ENCODE results near the gene STOX2. TPM values are rescaled to one million over a fixed set of nuclear protein-coding genes. Genes with fewer than 3 reads are reported as not detected.
A peak's percentile ranks its signal among the peaks of the same experiment; 100 is the strongest.

STOX2 gene
- total and polyA plus RNA-seq, 2 of the 8 experiments (the other 6 are each of a cell fraction or from before 2014, with no cell fraction given) = 5.5 to 20.0 TPM

DNA sequence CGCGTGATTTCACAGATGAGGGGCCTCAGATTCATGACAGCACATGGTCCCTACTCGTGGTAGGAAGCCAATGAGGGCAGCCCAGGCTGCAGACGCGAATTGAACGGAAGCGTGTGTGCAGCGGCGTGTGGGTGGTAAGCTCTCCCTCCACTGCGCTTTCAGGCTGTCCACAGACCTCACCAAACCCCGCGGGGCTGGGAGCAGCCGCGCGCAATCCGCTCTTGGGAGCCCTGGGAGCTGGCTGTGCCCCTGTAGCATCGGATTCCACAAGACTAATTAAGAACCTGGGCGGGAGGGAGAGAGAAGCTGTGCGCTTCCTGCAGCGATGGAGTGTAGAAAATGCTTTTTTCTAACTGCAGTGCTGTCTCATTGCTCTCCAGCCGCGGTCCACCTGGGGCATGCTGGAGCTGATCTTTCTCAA lies 134.9 kb downstream of the STOX2 start:
- peak overlapping the region in 3 of 4 experiments; percentile 5 to 52 (median 16); a peak in 4 of 8 replicates for H3K4me3 ChIP-seq (ENCODE audit: extremely low read depth in 1 of 4, insufficient read depth in 2 of 4, low read depth in 3 of 4, low read length in 4 of 4)
- no peak overlapping the region for H3K56ac ChIP-seq (replicated peaks; ENCODE audit: insufficient read length, low read depth, low read length)
- 20% methylated on average over 22 of the region's 22 CpGs; no CpG with 5 or more reads in 1 of the 2 experiments for WGBS, 2 experiments (ENCODE audit: extremely low coverage in 1 of 2, insufficient coverage in 1 of 2, insufficient read length in 1 of 2, insufficient replicate concordance in 2 of 2, low coverage in 1 of 2, low lambda C conversion rate in 2 of 2, missing lambda C conversion rate in 1 of 2)
- peaks cover 2% of the 10 kb centered on the region; the same call in 1 of the 2 replicates for H3K23me2 ChIP-seq (ENCODE audit: low read depth, low read length)
- no peaks in the 10 kb centered on the region for H3K36me3 ChIP-seq (ENCODE audit: control insufficient read depth in 2 of 4, insufficient read depth in 4 of 4, low read length in 3 of 4)
- H2BK15ac ChIP-seq (ENCODE audit: low read length) = no peak overlapping the region; the same call in 1 of the 2 replicates
- peaks cover 0 to 5% (median 2%) of the 10 kb centered on the region in 4 experiments; a peak in 3 of 7 replicates for H3K4me1 ChIP-seq (replicated peaks in 1 of 4; ENCODE audit: control insufficient read depth in 3 of 4, insufficient read depth in 4 of 4, low read length in 3 of 4)
- no peak overlapping the region for H2AK5ac ChIP-seq (ENCODE audit: low read depth, low read length)
- no peak overlapping the region for H2BK120ac ChIP-seq (replicated peaks; ENCODE audit: low read depth, low read length)
- no peak overlapping the region for H4K5ac ChIP-seq (ENCODE audit: insufficient read length, low read depth, low read length)
- H4K8ac ChIP-seq (ENCODE audit: extremely low read depth, insufficient read depth, low read length) = peak overlapping the region; percentile 83; the same call in 1 of the 2 replicates
- H2AFZ ChIP-seq (ENCODE audit: low read length) = peak overlapping the region; percentile 93
- H2BK5ac ChIP-seq (ENCODE audit: low read depth, low read length) = no peak overlapping the region; the same call in 1 of the 2 replicates
- H3K9me3 ChIP-seq (ENCODE audit: insufficient read depth in 2 of 2, low read depth in 1 of 2, low read length in 1 of 2) = peaks cover 0 to 6% of the 10 kb centered on the region in 2 experiments; a peak in 1 of 4 replicates
- H3K23ac ChIP-seq (ENCODE audit: insufficient read length) = no peak overlapping the region
- H3K79me2 ChIP-seq (ENCODE audit: control insufficient read depth in 1 of 2, insufficient read depth in 2 of 2, low read length in 2 of 2) = no peaks in the 10 kb centered on the region
- H3K4ac ChIP-seq (replicated peaks; ENCODE audit: insufficient read length, low read depth, low read length) = no peak overlapping the region
- no peak overlapping the region; the same call in 1 of the 2 replicates for H3K18ac ChIP-seq (ENCODE audit: extremely low read depth, low read length)
- H3K27ac ChIP-seq (ENCODE audit: low read depth, low read length) = no peak overlapping the region
- H2BK20ac ChIP-seq (ENCODE audit: low read length) = no peak overlapping the region
- FAIRE-seq = no peak
- H4K20me1 ChIP-seq (replicated peaks in 1 of 2; ENCODE audit: control insufficient read depth in 1 of 2, insufficient read depth in 2 of 2, low read length in 2 of 2) = no peaks in the 10 kb centered on the region
- no peak overlapping the region for H4K91ac ChIP-seq (replicated peaks; ENCODE audit: insufficient read length, low read length)
- peak overlapping the region; percentile 75; the same call in 1 of the 2 replicates for H2BK12ac ChIP-seq (ENCODE audit: low read depth, low read length)
- H3K14ac ChIP-seq (ENCODE audit: insufficient read length) = no peak overlapping the region
- ChIA-PET POLR2A (ENCODE audit: partially characterized antibody) (interaction anchor here (0.7 kb wide), 1 partner anchor 9 kb away, joined by 3 read pairs; no protein-coding TSS in a partner anchor), CTCF (ENCODE audit: partially characterized antibody) (interaction anchor here (0.6 to 3.4 kb wide), 4 partner anchors 11 to 185 kb away, joined by 3 to 13 read pairs (median 4); no protein-coding TSS in a partner anchor)
- peaks cover 1 to 17% (median 10%) of the 10 kb centered on the region in 4 experiments; a peak in 6 of 7 replicates for H3K27me3 ChIP-seq (replicated peaks in 1 of 4; ENCODE audit: control insufficient read depth in 3 of 4, extremely low read depth in 1 of 4, insufficient read depth in 3 of 4, low read length in 3 of 4)
- peak in 1 of 2 experiments; percentile 58 for DNase-seq (ENCODE audit: low read depth in 1 of 2, low spot score in 2 of 2)
- peak overlapping the region; percentile 57 to 58 for H3K4me2 ChIP-seq (ENCODE audit: insufficient read depth in 1 of 2, low read depth in 2 of 2, low read length in 2 of 2)
- no peak overlapping the region; a peak in 2 of 7 replicates for H3K9ac ChIP-seq (replicated peaks in 1 of 4; ENCODE audit: extremely low read depth in 1 of 4, low read depth in 3 of 4, low read length in 3 of 4)
- H3K79me1 ChIP-seq (ENCODE audit: low read depth, low read length) = no peaks in the 10 kb centered on the region
- TF ChIP-seq, protein P1, sequence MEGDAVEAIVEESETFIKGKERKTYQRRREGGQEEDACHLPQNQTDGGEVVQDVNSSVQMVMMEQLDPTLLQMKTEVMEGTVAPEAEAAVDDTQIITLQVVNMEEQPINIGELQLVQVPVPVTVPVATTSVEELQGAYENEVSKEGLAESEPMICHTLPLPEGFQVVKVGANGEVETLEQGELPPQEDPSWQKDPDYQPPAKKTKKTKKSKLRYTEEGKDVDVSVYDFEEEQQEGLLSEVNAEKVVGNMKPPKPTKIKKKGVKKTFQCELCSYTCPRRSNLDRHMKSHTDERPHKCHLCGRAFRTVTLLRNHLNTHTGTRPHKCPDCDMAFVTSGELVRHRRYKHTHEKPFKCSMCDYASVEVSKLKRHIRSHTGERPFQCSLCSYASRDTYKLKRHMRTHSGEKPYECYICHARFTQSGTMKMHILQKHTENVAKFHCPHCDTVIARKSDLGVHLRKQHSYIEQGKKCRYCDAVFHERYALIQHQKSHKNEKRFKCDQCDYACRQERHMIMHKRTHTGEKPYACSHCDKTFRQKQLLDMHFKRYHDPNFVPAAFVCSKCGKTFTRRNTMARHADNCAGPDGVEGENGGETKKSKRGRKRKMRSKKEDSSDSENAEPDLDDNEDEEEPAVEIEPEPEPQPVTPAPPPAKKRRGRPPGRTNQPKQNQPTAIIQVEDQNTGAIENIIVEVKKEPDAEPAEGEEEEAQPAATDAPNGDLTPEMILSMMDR (IDR thresholded peaks at IDR 0.05; ENCODE audit: control extremely low read depth in 1 of 3, insufficient read depth in 1 of 3, low read depth in 1 of 3, low read length in 3 of 3) = peak in 1 of 3 experiments; percentile 1; a peak in 1 of 4 replicates
- TF ChIP-seq, protein P2, sequence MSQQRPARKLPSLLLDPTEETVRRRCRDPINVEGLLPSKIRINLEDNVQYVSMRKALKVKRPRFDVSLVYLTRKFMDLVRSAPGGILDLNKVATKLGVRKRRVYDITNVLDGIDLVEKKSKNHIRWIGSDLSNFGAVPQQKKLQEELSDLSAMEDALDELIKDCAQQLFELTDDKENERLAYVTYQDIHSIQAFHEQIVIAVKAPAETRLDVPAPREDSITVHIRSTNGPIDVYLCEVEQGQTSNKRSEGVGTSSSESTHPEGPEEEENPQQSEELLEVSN (IDR thresholded peaks at IDR 0.05) = peak; percentile 67
- peak; percentile 31 for TF ChIP-seq EZH2 (IDR thresholded peaks at IDR 0.05; ENCODE audit: low read depth, low read length, severe bottlenecking)
- no peak for TF ChIP-seq SP1 (IDR thresholded peaks at IDR 0.05; ENCODE audit: low read depth, low read length)
- TF ChIP-seq, protein P3, sequence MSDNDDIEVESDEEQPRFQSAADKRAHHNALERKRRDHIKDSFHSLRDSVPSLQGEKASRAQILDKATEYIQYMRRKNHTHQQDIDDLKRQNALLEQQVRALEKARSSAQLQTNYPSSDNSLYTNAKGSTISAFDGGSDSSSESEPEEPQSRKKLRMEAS (IDR thresholded peaks at IDR 0.05) = peak; percentile 73
- no peak for TF ChIP-seq KDM4A (IDR thresholded peaks at IDR 0.05; ENCODE audit: low read depth, low read length, severe bottlenecking)
- TF ChIP-seq, protein P4, sequence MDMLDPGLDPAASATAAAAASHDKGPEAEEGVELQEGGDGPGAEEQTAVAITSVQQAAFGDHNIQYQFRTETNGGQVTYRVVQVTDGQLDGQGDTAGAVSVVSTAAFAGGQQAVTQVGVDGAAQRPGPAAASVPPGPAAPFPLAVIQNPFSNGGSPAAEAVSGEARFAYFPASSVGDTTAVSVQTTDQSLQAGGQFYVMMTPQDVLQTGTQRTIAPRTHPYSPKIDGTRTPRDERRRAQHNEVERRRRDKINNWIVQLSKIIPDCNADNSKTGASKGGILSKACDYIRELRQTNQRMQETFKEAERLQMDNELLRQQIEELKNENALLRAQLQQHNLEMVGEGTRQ (IDR thresholded peaks at IDR 0.05; ENCODE audit: low read length) = no peak
